Measurements from ENCODE around the gene AQP9.
A peak's percentile ranks its signal among the peaks of the same experiment; 100 is the strongest.
"Not testable (repeated sequence)": the region's sequence is repeated elsewhere in the genome, so short reads cannot be mapped to it uniquely, and the experiment has no call there.

The AQP9 gene

GRCh38 chr15:58201516-58201915, 63.3 kb downstream of the AQP9 start:
- H3K36me3 ChIP-seq (replicated peaks): no peaks in the 10 kb centered on the region
- H3K27ac ChIP-seq: no peak overlapping the region
- in situ Hi-C loops (cut with HindIII; ENCODE audit: low pct_ligation_motif_present, low sequenced_read_pairs): no loop called here
- no peak for DNase-seq
- no peak for TF ChIP-seq CTCF (IDR thresholded peaks at IDR 0.05; ENCODE audit: low read depth, low read length, missing control alignments)
- no peak overlapping the region for H3K4me3 ChIP-seq (ENCODE audit: low read depth, low read length)
- no peaks in the 10 kb centered on the region for H3K27me3 ChIP-seq (replicated peaks)

GRCh38 chr15:58203537-58203936, 65.4 kb downstream of the AQP9 start:
- H3K4me3 ChIP-seq (ENCODE audit: low read depth, low read length): no peak overlapping the region
- in situ Hi-C loops (cut with HindIII; ENCODE audit: low pct_ligation_motif_present, low sequenced_read_pairs): no loop called here
- TF ChIP-seq CTCF (IDR thresholded peaks at IDR 0.05; ENCODE audit: low read depth, low read length, missing control alignments): no peak
- no peaks in the 10 kb centered on the region for H3K27me3 ChIP-seq (replicated peaks)
- DNase-seq: peak; percentile 95
- H3K27ac ChIP-seq: peak overlapping the region; percentile 22
- no peaks in the 10 kb centered on the region for H3K36me3 ChIP-seq (replicated peaks)

DNA sequence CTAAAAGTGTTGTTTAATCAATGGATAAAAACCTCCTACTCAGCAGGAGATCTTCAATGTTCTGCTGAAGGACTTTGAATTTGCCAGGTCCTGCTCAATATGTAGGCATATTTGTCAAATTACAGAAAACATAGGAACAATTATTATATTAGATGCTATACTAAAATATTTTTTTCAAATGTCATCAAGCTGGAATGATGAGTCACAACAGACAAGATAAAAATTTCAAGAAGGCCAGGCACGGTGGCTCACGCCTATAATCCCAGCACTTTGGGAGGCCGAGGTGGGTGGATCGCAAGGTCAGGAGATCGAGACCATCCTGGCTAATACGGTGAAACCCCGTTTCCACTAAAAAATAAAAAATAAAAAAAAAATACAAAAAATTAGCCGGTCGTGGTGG, 68.0 kb downstream of the AQP9 start:
- no peak overlapping the region for H3K27ac ChIP-seq
- no peaks in the 10 kb centered on the region for H3K36me3 ChIP-seq (replicated peaks)
- in situ Hi-C loops (cut with HindIII; ENCODE audit: low pct_ligation_motif_present, low sequenced_read_pairs): no loop called here
- no peak for DNase-seq
- no peak for TF ChIP-seq CTCF (IDR thresholded peaks at IDR 0.05; ENCODE audit: low read depth, low read length, missing control alignments)
- H3K27me3 ChIP-seq (replicated peaks): no peaks in the 10 kb centered on the region
- no peak overlapping the region for H3K4me3 ChIP-seq (ENCODE audit: low read depth, low read length)

DNA sequence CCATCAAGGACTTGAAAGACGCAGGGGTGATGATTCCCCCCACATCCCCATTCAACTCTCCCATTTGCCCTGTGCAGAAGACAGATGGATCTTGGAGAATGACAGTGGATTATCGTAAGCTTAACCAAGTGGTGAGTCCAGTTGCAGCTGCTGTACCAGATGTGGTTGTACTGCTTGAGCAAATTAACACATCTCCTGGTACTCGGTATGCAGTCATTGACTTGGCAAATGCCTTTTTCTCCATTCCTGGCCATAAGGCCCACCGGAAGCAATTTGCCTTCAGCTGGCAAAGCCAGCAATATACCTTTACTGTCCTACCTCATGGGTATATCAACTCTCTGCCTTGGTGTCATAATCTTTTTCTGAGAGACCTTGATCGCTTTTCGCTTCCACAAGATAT, 70.0 kb downstream of the AQP9 start:
- in situ Hi-C loops (cut with HindIII; ENCODE audit: low pct_ligation_motif_present, low sequenced_read_pairs); H3K27ac ChIP-seq; H3K27me3 ChIP-seq (replicated peaks); DNase-seq; H3K36me3 ChIP-seq (replicated peaks); H3K4me3 ChIP-seq (ENCODE audit: low read depth, low read length): not testable (repeated sequence)

DNA sequence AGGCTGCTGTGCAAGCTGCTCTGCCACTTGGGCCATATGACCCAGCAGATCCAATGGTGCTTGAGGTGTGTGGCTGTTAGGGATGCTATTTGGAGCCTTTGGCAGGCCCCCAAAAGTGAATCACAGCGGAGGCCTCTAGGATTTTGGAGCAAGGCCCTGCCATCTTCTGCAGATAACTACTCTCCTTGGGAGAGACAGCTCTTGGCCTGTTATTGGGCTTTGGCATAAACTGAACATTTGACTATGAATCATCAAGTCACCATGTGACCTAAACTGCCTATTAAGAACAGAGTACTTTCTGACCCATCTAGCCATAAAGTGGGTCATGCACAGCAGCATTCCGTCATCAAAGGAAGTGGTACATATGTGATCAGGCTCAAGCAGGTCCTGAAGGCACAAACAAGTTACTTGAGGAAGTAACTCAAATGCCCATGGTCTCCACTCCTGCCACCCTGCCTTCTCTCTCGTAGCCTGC, 70.9 kb downstream of the AQP9 start:
- H3K27ac ChIP-seq; H3K4me3 ChIP-seq (ENCODE audit: low read depth, low read length); H3K36me3 ChIP-seq (replicated peaks); in situ Hi-C loops (cut with HindIII; ENCODE audit: low pct_ligation_motif_present, low sequenced_read_pairs); H3K27me3 ChIP-seq (replicated peaks): not testable (repeated sequence)
- DNase-seq: peak; percentile 36

- in situ Hi-C loops (cut with HindIII; ENCODE audit: low pct_ligation_motif_present, low sequenced_read_pairs): not testable (repeated sequence)
These were observed 71.8 kb downstream of the AQP9 start for GRCh38 chr15:58210031-58210430.

DNA sequence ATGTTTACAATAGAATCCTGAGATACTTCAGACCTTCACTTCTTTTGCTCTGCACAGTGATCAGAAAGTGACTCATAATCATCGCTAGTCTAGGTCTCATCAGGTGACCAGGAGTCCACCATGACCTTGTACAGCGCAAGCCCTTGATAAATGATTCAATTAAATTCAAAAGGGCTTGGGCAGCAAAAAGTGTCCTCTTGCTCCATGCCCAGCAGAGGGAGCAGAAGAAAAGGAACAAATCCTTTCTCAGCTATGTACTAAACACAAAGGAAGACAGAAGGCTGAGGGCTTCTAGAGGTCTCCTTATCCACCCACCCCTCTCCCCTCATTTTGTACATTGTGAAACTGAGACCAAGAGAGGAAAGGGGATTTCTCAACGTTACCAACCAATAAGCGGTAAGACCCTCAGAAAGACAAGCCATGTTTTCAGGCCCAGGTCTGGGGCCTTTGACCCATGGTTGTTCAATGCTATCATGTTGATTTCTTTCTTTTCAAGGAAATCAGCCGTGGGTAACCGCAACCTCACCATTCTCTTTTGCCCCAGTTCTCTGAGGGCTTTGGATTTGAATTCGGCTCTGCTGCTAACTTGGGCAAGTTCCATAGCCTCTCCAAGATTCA, 74.8 kb downstream of the AQP9 start:
- peak; percentile 39 for DNase-seq
- in situ Hi-C loops (cut with HindIII; ENCODE audit: low pct_ligation_motif_present, low sequenced_read_pairs): no loop called here

More at GRCh38 chr15:58210031-58210430, 71.8 kb downstream of the AQP9 start:
- not testable (repeated sequence) for H3K36me3 ChIP-seq (replicated peaks); H3K4me3 ChIP-seq (ENCODE audit: low read depth, low read length); H3K27me3 ChIP-seq (replicated peaks); H3K27ac ChIP-seq; DNase-seq

More for the DNA sequence above, 74.8 kb downstream of the AQP9 start:
- Histone ChIP-seq H3K4me3 (ENCODE audit: low read depth, low read length) (no peak overlapping the region), H3K27ac (no peak overlapping the region), H3K27me3 (replicated peaks) (no peaks in the 10 kb centered on the region), H3K36me3 (replicated peaks) (no peaks in the 10 kb centered on the region)
- peak; percentile 81 for TF ChIP-seq CTCF (IDR thresholded peaks at IDR 0.05; ENCODE audit: low read depth, low read length, missing control alignments)

Measured in brain microvascular endothelial cell (primary cell).